AG04449 (cell line): ENCODE data around the gene GXYLT1.
"Not testable (repeated sequence)": the region's sequence is repeated elsewhere in the genome, so short reads cannot be mapped to it uniquely, and the experiment has no call there.

Experiments used
- CTCF ChIA-PET: fragments of 350-600 bp; formaldehyde crosslinking; extraction: SDS; loops from one replicate; lab custom pipeline; 2021; ENCODE audit warnings: antibody characterized with exemption; lab: Yijun Ruan, JAX
- POLR2A ChIA-PET: fragments of 400-600, 350-600 bp; formaldehyde crosslinking; extraction: SDS; loops from one replicate; lab custom pipeline; 2020; ENCODE audit warnings: antibody characterized with exemption, inconsistent platforms; lab: Yijun Ruan, JAX
- DNase-seq: peaks from one replicate; pipeline ENCODE4 v3.0.0-alpha.2; 2010; ENCODE audit warnings: low read depth, low spot score
- H3K4me3 ChIP-seq: 2 replicates; pipeline ENCODE4 v1.5.1; 2011; ENCODE audit warnings: low read depth, mild to moderate bottlenecking, control low read depth, low read length
- CTCF ChIP-seq: IDR thresholded peaks from one replicate; pipeline ENCODE4 v1.5.1; 2011; ENCODE audit warnings: mild to moderate bottlenecking, moderate library complexity, low read length, control low read depth, inconsistent platforms; ENCODE audit not compliant: insufficient read depth; ENCODE audit errors: missing control alignments

The GXYLT1 gene

GRCh38 chr12:42118136-42118879 lies 26.4 kb downstream of the GXYLT1 start:
- no peak for DNase-seq
- H3K4me3 ChIP-seq = no peak overlapping the region
- TF ChIP-seq CTCF = no peak
- POLR2A ChIA-PET = no interaction called here
- CTCF ChIA-PET = interaction anchor here (1.0 to 3.7 kb wide), 6 partner anchors 8 to 254 kb away, joined by 3 to 14 read pairs (median 5); no protein-coding TSS in a partner anchor

DNA sequence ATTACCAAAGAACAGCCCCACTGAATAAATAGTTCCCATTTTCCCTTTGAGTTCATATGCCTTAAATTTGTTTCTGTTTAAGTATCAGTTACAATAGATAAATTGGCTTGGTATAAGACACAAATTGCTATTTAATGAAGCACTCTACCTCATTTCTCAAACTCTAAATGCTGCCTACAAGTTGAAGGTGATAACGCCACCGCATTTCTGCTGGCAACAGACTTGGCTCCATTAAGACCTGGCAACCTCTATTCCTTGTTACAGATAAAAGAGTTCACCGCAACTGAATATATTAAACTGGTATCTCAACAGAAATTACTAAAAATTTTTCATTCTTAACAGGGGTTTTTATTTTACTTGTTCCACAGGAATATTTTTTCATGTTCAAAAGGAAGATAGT lies 35.6 kb downstream of the GXYLT1 start:
- DNase-seq = no peak
- ChIA-PET CTCF (interaction anchor here (1.1 kb wide), 2 partner anchors 13 to 16 kb away, joined by 3 read pairs; no protein-coding TSS in a partner anchor), POLR2A (no interaction called here)
- TF ChIP-seq CTCF = no peak
- no peak overlapping the region for H3K4me3 ChIP-seq

- DNase-seq, POLR2A ChIA-PET, H3K4me3 ChIP-seq, CTCF ChIA-PET: not testable (repeated sequence)
These were observed 37.9 kb downstream of the GXYLT1 start for GRCh38 chr12:42106791-42107190.

- ChIA-PET CTCF (interaction anchor here (0.6 to 2.1 kb wide), 7 partner anchors 11 to 806 kb away, joined by 3 to 20 read pairs (median 3); no protein-coding TSS in a partner anchor), POLR2A (no interaction called here)
- H3K4me3 ChIP-seq = no peak overlapping the region
- no peak for DNase-seq
- no peak for TF ChIP-seq CTCF
These were observed 39.9 kb downstream of the GXYLT1 start for GRCh38 chr12:42104784-42105183.

GRCh38 chr12:42104087-42104486 lies 40.6 kb downstream of the GXYLT1 start:
- CTCF ChIA-PET = interaction anchor here (0.6 to 2.1 kb wide), 13 partner anchors 10 to 827 kb away, joined by 3 to 20 read pairs (median 4); no protein-coding TSS in a partner anchor
- no peak overlapping the region for H3K4me3 ChIP-seq
- no peak for TF ChIP-seq CTCF
- DNase-seq = no peak
- POLR2A ChIA-PET = no interaction called here

GRCh38 chr12:42103155-42103554 lies 41.5 kb downstream of the GXYLT1 start:
- POLR2A ChIA-PET = no interaction called here

More at GRCh38 chr12:42103155-42103554, 41.5 kb downstream of the GXYLT1 start:
- TF ChIP-seq CTCF = no peak
- CTCF ChIA-PET = interaction anchor here (0.7 to 2.1 kb wide), 4 partner anchors 9 to 826 kb away, joined by 3 to 20 read pairs (median 6); no protein-coding TSS in a partner anchor
- H3K4me3 ChIP-seq = no peak overlapping the region
- no peak for DNase-seq
